ENCODE measurements around the gene AKAP12.

The AKAP12 gene

GRCh38 chr6:151357758-151358436 lies 118.1 kb downstream of the AKAP12 start:
- no peaks in the 10 kb centered on the region for H3K4me1 ChIP-seq (ENCODE audit: low read length)
- H3F3A ChIP-seq (ENCODE audit: insufficient read depth, low read length), result no peaks in the 10 kb centered on the region
- no peak overlapping the region for H3K27ac ChIP-seq (ENCODE audit: low read length)
- H3K9me3 ChIP-seq (replicated peaks; ENCODE audit: insufficient read depth, low read length), result no peaks in the 10 kb centered on the region
- H3K27me3 ChIP-seq (replicated peaks; ENCODE audit: insufficient read depth, low read length), result no peaks in the 10 kb centered on the region
- H3K4me3 ChIP-seq (ENCODE audit: low read length), result no peak overlapping the region
- no peak overlapping the region for H3K9ac ChIP-seq (ENCODE audit: low read length)
- no peaks in the 10 kb centered on the region for H3K79me2 ChIP-seq (ENCODE audit: low read length)
- TF ChIP-seq EZH2 (optimal IDR thresholded peaks at IDR 0.05; ENCODE audit: low read depth, low read length) (no peak), EZH2phosphoT487 (IDR thresholded peaks at IDR 0.05; ENCODE audit: low read length) (no peak), CTCF (IDR thresholded peaks at IDR 0.05; ENCODE audit: low read length) (no peak)
- no peak overlapping the region for H3K4me2 ChIP-seq (ENCODE audit: low read depth, low read length)
- no peaks in the 10 kb centered on the region for H3K9me2 ChIP-seq (replicated peaks; ENCODE audit: insufficient read depth, low read length)
- no peaks in the 10 kb centered on the region for H4K20me1 ChIP-seq (ENCODE audit: insufficient read depth, low read length)
- no peak for DNase-seq
- no peak overlapping the region for H2AFZ ChIP-seq (ENCODE audit: low read length)
- H3K36me3 ChIP-seq (replicated peaks; ENCODE audit: insufficient read depth, low read length), result no peaks in the 10 kb centered on the region

- Histone ChIP-seq H3K4me3 (ENCODE audit: low read length) (no peak overlapping the region), H3K27me3 (replicated peaks; ENCODE audit: insufficient read depth, low read length) (no peaks in the 10 kb centered on the region), H3K4me1 (ENCODE audit: low read length) (no peaks in the 10 kb centered on the region), H4K20me1 (ENCODE audit: insufficient read depth, low read length) (no peaks in the 10 kb centered on the region), H3K36me3 (replicated peaks; ENCODE audit: insufficient read depth, low read length) (no peaks in the 10 kb centered on the region), H3K27ac (ENCODE audit: low read length) (no peak overlapping the region), H3K79me2 (ENCODE audit: low read length) (no peaks in the 10 kb centered on the region), H3F3A (ENCODE audit: insufficient read depth, low read length) (no peaks in the 10 kb centered on the region), H3K9me3 (replicated peaks; ENCODE audit: insufficient read depth, low read length) (no peaks in the 10 kb centered on the region), H3K9me2 (replicated peaks; ENCODE audit: insufficient read depth, low read length) (no peaks in the 10 kb centered on the region), H2AFZ (ENCODE audit: low read length) (no peak overlapping the region), H3K9ac (ENCODE audit: low read length) (no peak overlapping the region), H3K4me2 (ENCODE audit: low read depth, low read length) (no peak overlapping the region)
- DNase-seq, result no peak
- TF ChIP-seq EZH2 (optimal IDR thresholded peaks at IDR 0.05; ENCODE audit: low read depth, low read length) (no peak), EZH2phosphoT487 (IDR thresholded peaks at IDR 0.05; ENCODE audit: low read length) (no peak), CTCF (IDR thresholded peaks at IDR 0.05; ENCODE audit: low read length) (no peak)
Measured at GRCh38 chr6:151358475-151358874, 118.7 kb downstream of the AKAP12 start.

- no peaks in the 10 kb centered on the region for H3K4me1 ChIP-seq (ENCODE audit: low read length)
- TF ChIP-seq EZH2 (optimal IDR thresholded peaks at IDR 0.05; ENCODE audit: low read depth, low read length), result no peak
- TF ChIP-seq EZH2phosphoT487 (IDR thresholded peaks at IDR 0.05; ENCODE audit: low read length), result no peak
- no peak for TF ChIP-seq CTCF (IDR thresholded peaks at IDR 0.05; ENCODE audit: low read length)
- no peaks in the 10 kb centered on the region for H4K20me1 ChIP-seq (ENCODE audit: insufficient read depth, low read length)
- no peak overlapping the region for H3K9ac ChIP-seq (ENCODE audit: low read length)
- no peaks in the 10 kb centered on the region for H3K9me3 ChIP-seq (replicated peaks; ENCODE audit: insufficient read depth, low read length)
- no peak overlapping the region for H3K4me2 ChIP-seq (ENCODE audit: low read depth, low read length)
- H2AFZ ChIP-seq (ENCODE audit: low read length), result no peak overlapping the region
- no peaks in the 10 kb centered on the region for H3K79me2 ChIP-seq (ENCODE audit: low read length)
- H3K27ac ChIP-seq (ENCODE audit: low read length), result no peak overlapping the region
- no peaks in the 10 kb centered on the region for H3K36me3 ChIP-seq (replicated peaks; ENCODE audit: insufficient read depth, low read length)
- no peak for DNase-seq
- no peak overlapping the region for H3K4me3 ChIP-seq (ENCODE audit: low read length)
- H3F3A ChIP-seq (ENCODE audit: insufficient read depth, low read length), result no peaks in the 10 kb centered on the region
- no peaks in the 10 kb centered on the region for H3K9me2 ChIP-seq (replicated peaks; ENCODE audit: insufficient read depth, low read length)
- no peaks in the 10 kb centered on the region for H3K27me3 ChIP-seq (replicated peaks; ENCODE audit: insufficient read depth, low read length)
Measured at GRCh38 chr6:151359486-151359885, 119.7 kb downstream of the AKAP12 start.

All from MM.1S (cell line).